DND-41 (cell line): ENCODE results near the gene GRID2.

Experiments used
- CTCF ChIP-seq: IDR thresholded peaks from 2 replicates; pipeline ENCODE4 v1.5.1; 2012; ENCODE audit warnings: borderline replicate concordance, low read length, moderate library complexity, mild to moderate bottlenecking; ENCODE audit not compliant: poor library complexity, severe bottlenecking; ENCODE audit errors: extremely low read depth
- EZH2 ChIP-seq: IDR thresholded peaks from 3 replicates; pipeline ENCODE4 v1.6.1; 2012; ENCODE audit warnings: borderline replicate concordance, low read depth, mild to moderate bottlenecking, moderate library complexity, low read length, inconsistent platforms; ENCODE audit not compliant: severe bottlenecking

DNA sequence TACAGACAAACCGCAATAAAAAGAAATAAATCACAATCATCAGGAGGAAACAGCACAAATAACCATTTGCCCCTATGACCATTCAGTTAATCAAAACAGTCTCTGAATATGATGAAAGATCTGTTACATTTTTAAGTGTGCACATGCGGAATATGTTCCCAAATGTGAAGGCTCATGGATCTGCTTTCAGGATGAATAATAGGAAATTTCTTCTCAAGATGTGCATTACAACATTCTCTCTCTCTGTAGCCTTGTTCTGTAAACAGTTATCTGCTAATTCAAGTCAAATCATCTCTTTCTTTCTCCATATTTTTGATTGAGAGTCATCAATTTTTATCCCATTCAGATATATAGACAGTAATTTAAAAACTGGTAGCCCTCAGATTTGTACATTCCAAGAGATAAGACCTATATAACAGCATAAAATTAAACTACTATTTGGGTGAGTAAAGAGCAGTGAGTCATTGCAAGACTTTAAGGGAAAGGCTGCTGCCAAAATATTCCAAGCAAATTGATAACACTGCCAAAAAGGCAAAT lies 1090.8 kb downstream of the GRID2 start:
- TF ChIP-seq CTCF (no peak), EZH2 (no peak)
